CD14-positive monocyte (primary cell): Measurements from ENCODE around the gene MYO1D. TPM values are rescaled to one million over a fixed set of nuclear protein-coding genes. Genes with fewer than 3 reads are reported as not detected.
A peak's percentile ranks its signal among the peaks of the same experiment; 100 is the strongest.

Experiments used
- DNase-seq, 3 donors: peaks; one replicate each; pipeline ENCODE4 v3.0.0-alpha.2; 2011 to 2022
- H2AFZ ChIP-seq: 2 replicates; pipeline ENCODE4 v1.6.0; 2012; ENCODE audit warnings: mild to moderate bottlenecking, low read depth, low read length, inconsistent platforms; ENCODE audit not compliant: insufficient read depth, poor library complexity, severe bottlenecking
- H3K27ac ChIP-seq, 2 donors: 1 replicate in 1 of 2; 2 replicates in 1 of 2; pipeline ENCODE4 v1.5.1; 2012 to 2013; ENCODE audit warnings: low read length in 2 of 2, control low read depth in 1 of 2, inconsistent platforms in 1 of 2, low read depth in 1 of 2, mild to moderate bottlenecking in 1 of 2
- H3K27me3 ChIP-seq, 2 donors: one replicate each; pipeline versions ENCODE4 v1.6.0 to v1.6.1; 2011 to 2013; ENCODE audit warnings: low read length in 2 of 2; ENCODE audit not compliant: control insufficient read depth in 2 of 2, insufficient read depth in 2 of 2
- H3K36me3 ChIP-seq, 2 donors: replicated peaks in 1 of 2; 1 replicate in 1 of 2; 2 replicates in 1 of 2; pipeline versions ENCODE4 v1.5.1 to v1.6.1; 2012 to 2013; ENCODE audit warnings: low read length in 2 of 2, control low read depth in 1 of 2, inconsistent platforms in 1 of 2, mild to moderate bottlenecking in 1 of 2; ENCODE audit not compliant: insufficient read depth in 2 of 2, control insufficient read depth in 1 of 2
- H3K4me1 ChIP-seq, 2 donors: 1 replicate in 1 of 2; 2 replicates in 1 of 2; pipeline versions ENCODE4 v1.5.1 to v1.6.1; 2012 to 2013; ENCODE audit warnings: low read length in 2 of 2, control low read depth in 1 of 2, inconsistent platforms in 1 of 2, mild to moderate bottlenecking in 1 of 2, moderate library complexity in 1 of 2; ENCODE audit not compliant: insufficient read depth in 2 of 2, control insufficient read depth in 1 of 2
- H3K4me2 ChIP-seq: replicated peaks from 2 replicates; pipeline ENCODE3; 2012; ENCODE audit warnings: low read length, moderate library complexity, mild to moderate bottlenecking; ENCODE audit not compliant: poor library complexity, severe bottlenecking; ENCODE audit errors: extremely low read depth
- H3K4me3 ChIP-seq, 3 experiments: fragments of 200-600 bp in 1 of 3; sonication (generic) in 1 of 3; replicated peaks in 1 of 3; 1 replicate in 2 of 3; 2 replicates in 1 of 3; pipeline ENCODE4 v1.5.1; 2011 to 2013; ENCODE audit warnings: low read length in 3 of 3, mild to moderate bottlenecking in 3 of 3, control low read depth in 2 of 3, low read depth in 2 of 3, inconsistent platforms in 1 of 3, moderate library complexity in 1 of 3
- H3K79me2 ChIP-seq: 2 replicates; pipeline ENCODE4 v1.6.0; 2012; ENCODE audit warnings: mild to moderate bottlenecking, control low read depth, inconsistent platforms, low read length, moderate library complexity; ENCODE audit not compliant: insufficient read depth
- H3K9ac ChIP-seq: 2 replicates; pipeline ENCODE4 v1.6.0; 2017; ENCODE audit warnings: low read length, mild to moderate bottlenecking; ENCODE audit not compliant: insufficient read depth, poor library complexity, severe bottlenecking
- H3K9me3 ChIP-seq, 2 donors: replicated peaks in 1 of 2; 1 replicate in 1 of 2; 2 replicates in 1 of 2; pipeline versions ENCODE4 v1.5.1 to v1.6.1; 2012 to 2013; ENCODE audit warnings: low read length in 2 of 2, control low read depth in 1 of 2; ENCODE audit not compliant: control insufficient read depth in 1 of 2, insufficient read depth in 1 of 2
- H4K20me1 ChIP-seq: 2 replicates; pipeline ENCODE4 v1.6.0; 2012; ENCODE audit warnings: mild to moderate bottlenecking, low read length, control low read depth, moderate library complexity; ENCODE audit not compliant: insufficient read depth
- H3K27ac Mint-ChIP-seq, 7 donors: one replicate each; pipeline ENCODE4 v1.8.0; 2020; ENCODE audit warnings: mild to moderate bottlenecking in 7 of 7, mixed read lengths in 7 of 7, moderate library complexity in 6 of 7, inconsistent platforms in 2 of 7
- H3K27me3 Mint-ChIP-seq, 3 donors: one replicate each; pipeline ENCODE4 v1.8.0; 2021 to 2022; ENCODE audit warnings: low read depth in 3 of 3, mild to moderate bottlenecking in 3 of 3, mixed read lengths in 3 of 3, moderate library complexity in 3 of 3, inconsistent platforms in 1 of 3
- H3K36me3 Mint-ChIP-seq, 2 donors: one replicate each; pipeline ENCODE4 v1.8.0; 2020; ENCODE audit warnings: mixed read lengths in 2 of 2, inconsistent platforms in 1 of 2, mild to moderate bottlenecking in 1 of 2
- H3K4me1 Mint-ChIP-seq: one replicate; pipeline ENCODE4 v1.8.0; 2020; ENCODE audit warnings: mild to moderate bottlenecking, mixed read lengths
- H3K4me3 Mint-ChIP-seq, 2 donors: one replicate each; pipeline ENCODE4 v1.8.0; 2020; ENCODE audit warnings: mild to moderate bottlenecking in 2 of 2, mixed read lengths in 2 of 2, moderate library complexity in 1 of 2
- H3K9me3 Mint-ChIP-seq, 7 donors: one replicate each; pipeline ENCODE4 v1.8.0; 2020 to 2022; ENCODE audit warnings: mixed read lengths in 7 of 7, mild to moderate bottlenecking in 6 of 7, moderate library complexity in 6 of 7, inconsistent platforms in 2 of 7
- WGBS: methylation state at CpG from one replicate; pipeline ENCODE4 v1.1.5; 2013; ENCODE audit warnings: missing lambda C conversion rate; ENCODE audit not compliant: insufficient coverage; 5-methylcytosine and 5-hydroxymethylcytosine counted together
- intact Hi-C, 2 donors: fragments of 100-400 bp; cut with micrococcal nuclease; formaldehyde crosslinking; loops; one replicate each; pipeline versions ENCODE4 v1.15.0 to v1.15.1; 2023
- polyA plus RNA-seq, 3 donors: library from polyadenylated mRNA; depleted of rRNA in 1 of 3; unstranded in 2 of 3; stranded (reverse) in 1 of 3; fragments of 300-500 nt in 2 of 3; fragments of >200 nt in 1 of 3; fragmentation: Illumina TruSeq in 2 of 3; gene quantifications; 1 replicate in 2 of 3; 2 replicates in 1 of 3; pipeline ENCODE4 v1.2.3, GENCODE V29; 2012 to 2021
- TF ChIP-seq, protein P1 (sequence below): fragments of 200-600 bp; IDR thresholded peaks from one replicate; pipeline ENCODE4 v1.8.0; 2022; ENCODE audit warnings: antibody characterized with exemption, mild to moderate bottlenecking

The MYO1D gene
- polyA plus RNA-seq, 3 donors: 0.22 to 0.39 (median 0.26) TPM

DNA sequence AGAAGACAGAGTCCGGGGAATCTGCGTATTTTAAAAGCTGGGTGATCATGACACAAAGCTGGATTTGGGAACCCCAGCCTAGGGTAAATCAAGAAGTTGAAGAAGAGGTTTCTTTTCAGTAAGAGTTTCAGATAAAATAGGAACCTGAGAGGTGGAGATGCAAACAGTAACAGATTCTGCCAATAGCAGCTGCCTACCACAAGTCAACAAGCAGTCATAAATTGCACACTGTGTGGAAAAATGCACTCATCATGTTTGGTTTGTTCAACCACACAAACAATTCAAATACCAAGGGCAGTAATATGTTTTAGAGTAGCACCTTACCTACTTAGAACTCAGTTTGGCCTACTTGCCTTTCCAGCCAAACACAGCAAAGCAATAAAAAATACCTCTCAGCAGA lies 14.0 kb downstream of the MYO1D start:
- Histone ChIP-seq H3K27me3 (peaks cover 0 to 9% of the 10 kb centered on the region in 2 donors), H3K4me2 (no peak overlapping the region), H3K79me2 (no peaks in the 10 kb centered on the region), H3K4me1 (no peaks in the 10 kb centered on the region), H3K36me3 (no peaks in the 10 kb centered on the region), H2AFZ (no peak overlapping the region), H3K4me3 (no peak overlapping the region), H3K9me3 (no peaks in the 10 kb centered on the region), H3K27ac (no peak overlapping the region), H3K9ac (no peak overlapping the region), H4K20me1 (no peaks in the 10 kb centered on the region)
- peak overlapping the region in 1 of 7 donors; percentile 25 for H3K27ac Mint-ChIP-seq
- TF ChIP-seq, protein P1, sequence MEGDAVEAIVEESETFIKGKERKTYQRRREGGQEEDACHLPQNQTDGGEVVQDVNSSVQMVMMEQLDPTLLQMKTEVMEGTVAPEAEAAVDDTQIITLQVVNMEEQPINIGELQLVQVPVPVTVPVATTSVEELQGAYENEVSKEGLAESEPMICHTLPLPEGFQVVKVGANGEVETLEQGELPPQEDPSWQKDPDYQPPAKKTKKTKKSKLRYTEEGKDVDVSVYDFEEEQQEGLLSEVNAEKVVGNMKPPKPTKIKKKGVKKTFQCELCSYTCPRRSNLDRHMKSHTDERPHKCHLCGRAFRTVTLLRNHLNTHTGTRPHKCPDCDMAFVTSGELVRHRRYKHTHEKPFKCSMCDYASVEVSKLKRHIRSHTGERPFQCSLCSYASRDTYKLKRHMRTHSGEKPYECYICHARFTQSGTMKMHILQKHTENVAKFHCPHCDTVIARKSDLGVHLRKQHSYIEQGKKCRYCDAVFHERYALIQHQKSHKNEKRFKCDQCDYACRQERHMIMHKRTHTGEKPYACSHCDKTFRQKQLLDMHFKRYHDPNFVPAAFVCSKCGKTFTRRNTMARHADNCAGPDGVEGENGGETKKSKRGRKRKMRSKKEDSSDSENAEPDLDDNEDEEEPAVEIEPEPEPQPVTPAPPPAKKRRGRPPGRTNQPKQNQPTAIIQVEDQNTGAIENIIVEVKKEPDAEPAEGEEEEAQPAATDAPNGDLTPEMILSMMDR: no peak
- no CpG with 5 or more reads among the region's 2 CpGs for WGBS
- peaks cover 5 to 10% (median 5%) of the 10 kb centered on the region in 3 donors for H3K27me3 Mint-ChIP-seq
- no peaks in the 10 kb centered on the region for H3K9me3 Mint-ChIP-seq
- no peaks in the 10 kb centered on the region for H3K4me1 Mint-ChIP-seq
- H3K4me3 Mint-ChIP-seq: no peak overlapping the region
- intact Hi-C loops: no loop called here
- no peak for DNase-seq
- no peaks in the 10 kb centered on the region for H3K36me3 Mint-ChIP-seq

DNA sequence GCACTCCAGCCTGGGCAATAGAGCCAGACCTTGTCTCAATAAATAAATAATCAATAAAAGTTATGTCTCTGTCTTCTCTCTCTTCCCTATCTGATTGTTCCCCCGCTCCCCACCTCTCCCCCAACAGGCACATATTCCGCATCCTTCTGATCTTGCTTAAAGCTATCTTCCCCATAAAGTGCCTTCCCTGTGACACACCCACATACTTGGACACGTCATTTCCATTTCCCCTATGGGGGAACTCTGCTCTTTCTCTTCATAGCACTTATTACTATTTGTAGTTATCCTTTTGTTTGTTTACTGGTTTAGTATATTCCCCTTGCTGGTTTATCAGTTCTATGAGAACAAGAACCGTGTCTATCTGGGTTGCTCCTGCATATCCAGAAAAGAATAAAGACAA lies 14.9 kb downstream of the MYO1D start:
- intact Hi-C loops: no loop called here
- Mint-ChIP-seq H3K4me1 (no peaks in the 10 kb centered on the region), H3K27ac (no peak overlapping the region), H3K9me3 (no peaks in the 10 kb centered on the region), H3K36me3 (no peaks in the 10 kb centered on the region), H3K27me3 (peaks cover 5 to 9% (median 9%) of the 10 kb centered on the region in 3 donors), H3K4me3 (no peak overlapping the region)
- Histone ChIP-seq H4K20me1 (no peaks in the 10 kb centered on the region), H3K9me3 (no peaks in the 10 kb centered on the region), H3K79me2 (no peaks in the 10 kb centered on the region), H3K4me2 (no peak overlapping the region), H3K4me1 (no peaks in the 10 kb centered on the region), H3K36me3 (no peaks in the 10 kb centered on the region), H3K27ac (no peak overlapping the region), H3K27me3 (peaks cover 0 to 9% of the 10 kb centered on the region in 2 donors), H2AFZ (no peak overlapping the region), H3K4me3 (no peak overlapping the region), H3K9ac (no peak overlapping the region)
- TF ChIP-seq, protein P1: no peak
- no peak for DNase-seq
- WGBS: 77% methylated on average over 2 of the region's 4 CpGs
